K562 (cell line): ENCODE data around the gene SAFB.

Experiments used
- BRCA1 ChIP-seq, 2 experiments: fragments of 450-650 bp in 1 of 2; sonication (generic) in 1 of 2; formaldehyde crosslinking in 1 of 2; IDR thresholded peaks; 2 replicates each; pipeline versions ENCODE4 v1.5.0 to v1.6.1; 2017 to 2020; ENCODE audit warnings: mild to moderate bottlenecking in 1 of 2, missing genetic modification reagents in 1 of 2
- CC2D1A ChIP-seq: fragments of 450-650 bp; IDR thresholded peaks from 2 replicates; pipeline ENCODE4 v1.6.1; 2017; ENCODE audit warnings: mild to moderate bottlenecking
- MAFK ChIP-seq: IDR thresholded peaks from 2 replicates; pipeline ENCODE4 v1.6.1; 2011; ENCODE audit warnings: low read length, improper control_type of control experiment
- NUFIP1 ChIP-seq: fragments of 450-650 bp; IDR thresholded peaks from 2 replicates; pipeline ENCODE4 v1.6.1; 2018; ENCODE audit not compliant: partially characterized antibody
- PHB2 ChIP-seq: fragments of 450-650 bp; IDR thresholded peaks from 2 replicates; pipeline ENCODE4 v1.6.1; 2017; ENCODE audit warnings: low read depth
- SMAD3 ChIP-seq: fragments of 450-650 bp; formaldehyde crosslinking; conservative IDR thresholded peaks from 2 replicates; pipeline ENCODE4 v1.4.0; 2020; ENCODE audit warnings: mild to moderate bottlenecking
- SP2 ChIP-seq: IDR thresholded peaks from 2 replicates; pipeline ENCODE4 v1.6.1; 2011; ENCODE audit warnings: mild to moderate bottlenecking, low read depth, low read length, moderate library complexity; ENCODE audit not compliant: poor library complexity, severe bottlenecking; ENCODE audit errors: extremely low read depth
- ZEB2 ChIP-seq: fragments of 450-650 bp; IDR thresholded peaks from 2 replicates; pipeline ENCODE4 v1.6.1; 2016

- TF ChIP-seq MAFK (no peak), ZEB2 (no peak), PHB2 (no peak), CC2D1A (no peak), BRCA1 (IDR thresholded peaks at IDR 0.05) (no peak), BRCA1 (CRISPR knock-in tag; IDR thresholded peaks at IDR 0.05) (no peak), SP2 (no peak), NUFIP1 (no peak), SMAD3 (CRISPR knock-in tag) (no peak)
Observed at GRCh38 chr19:5680437-5681368, 57.8 kb downstream of the SAFB start, which contains the start of the genes HSD11B1L and MICOS13.
